Stimulated activated CD4-positive, alpha-beta T cell treated with anti-CD3 and anti-CD28 coated beads, Interleukin-4, amount 100 ng/mL, for 1 hour (primary cell): ENCODE data around the gene LBR.
"Not testable (repeated sequence)": the region's sequence is repeated elsewhere in the genome, so short reads cannot be mapped to it uniquely, and the experiment has no call there.

ENCODE experiments used
- DNase-seq: peaks from one replicate; pipeline ENCODE4 v3.0.0-alpha.2; 2020

Gene LBR

GRCh38 chr1:225427235-225428067, at the start of gene LBR:
TSS of gene LBR (minus strand) at chr1:225428038. CDS start at chr1:225424075, 3,963 bp downstream.
- DNase-seq, result peak; percentile 51

GRCh38 chr1:225477296-225477911, 49.6 kb upstream of the LBR start:
- no peak for DNase-seq

- no peak for DNase-seq
These were observed 48.7 kb upstream of the LBR start for GRCh38 chr1:225476538-225476988.

- no peak for DNase-seq
These were observed 48.3 kb upstream of the LBR start for GRCh38 chr1:225476100-225476511.

GRCh38 chr1:225474986-225475820, 47.4 kb upstream of the LBR start:
- DNase-seq, result peak; percentile 66

- no peak for DNase-seq
These were observed 46.7 kb upstream of the LBR start for GRCh38 chr1:225474439-225474985.

- DNase-seq, result not testable (repeated sequence)
These were observed 46.0 kb upstream of the LBR start for GRCh38 chr1:225473676-225474438.

GRCh38 chr1:225473266-225473665, 45.4 kb upstream of the LBR start:
- not testable (repeated sequence) for DNase-seq

- no peak for DNase-seq
These were observed 43.8 kb upstream of the LBR start for GRCh38 chr1:225471453-225472301.

GRCh38 chr1:225471109-225471452, 43.2 kb upstream of the LBR start:
- no peak for DNase-seq

GRCh38 chr1:225470211-225471108, 42.6 kb upstream of the LBR start:
- DNase-seq, result no peak

GRCh38 chr1:225469051-225469450, 41.2 kb upstream of the LBR start:
- DNase-seq, result no peak

- no peak for DNase-seq
These were observed 40.6 kb upstream of the LBR start for GRCh38 chr1:225468270-225469020.

- DNase-seq, result peak; percentile 70
These were observed 39.6 kb upstream of the LBR start for GRCh38 chr1:225467193-225468020.

- DNase-seq, result no peak
These were observed 39.0 kb upstream of the LBR start for GRCh38 chr1:225466848-225467192.

GRCh38 chr1:225465793-225466517, 38.1 kb upstream of the LBR start:
- no peak for DNase-seq

GRCh38 chr1:225464851-225465792, 37.3 kb upstream of the LBR start:
- no peak for DNase-seq
